Caco-2 (cell line): ENCODE data around the gene SLC22A12. TPM values are rescaled to one million over a fixed set of nuclear protein-coding genes. Genes with fewer than 3 reads are reported as not detected.

Experiments
- BruUV-seq: library from RNA; stranded (reverse); fragments of 400-500 nt; replicated peaks from 2 replicates; lab custom pipeline; 2021; lab: Mats Ljungman, UMichigan
- CTCF ChIA-PET: fragments of 300-600 bp; sonication (Branson Sonifier 250); formaldehyde crosslinking; loops from one replicate; lab custom pipeline; 2022; ENCODE audit warnings: antibody characterized with exemption; lab: Charles Lee
- POLR2A ChIA-PET: fragments of 300-600 bp; sonication (Branson Sonifier 250); formaldehyde crosslinking; loops from one replicate; lab custom pipeline; 2022; ENCODE audit warnings: antibody characterized with exemption; lab: Charles Lee
- DNase-seq, 2 experiments: peaks; one replicate each; pipeline versions ENCODE4 v3.0.0 to v3.0.0-alpha.2; 2020 to 2022
- H3K27me3 ChIP-seq: replicated peaks from 2 replicates; pipeline ENCODE4 v1.6.0; 2011; ENCODE audit warnings: low read length; ENCODE audit not compliant: control insufficient read depth, insufficient read depth
- H3K36me3 ChIP-seq: 2 replicates; pipeline ENCODE4 v1.5.1; 2011; ENCODE audit warnings: low read length; ENCODE audit not compliant: control insufficient read depth, insufficient read depth
- H3K4me1 ChIP-seq: fragments of 250-450 bp; sonication (Bioruptor Pico); 2 replicates; pipeline ENCODE4 v1.5.1; 2020; ENCODE audit warnings: mild to moderate bottlenecking
- H3K4me3 ChIP-seq: 2 replicates; pipeline ENCODE4 v1.5.1; 2011; ENCODE audit warnings: low read depth, mild to moderate bottlenecking, control low read depth, low read length
- H3K9me3 ChIP-seq: fragments of 250-450 bp; sonication (Bioruptor Pico); 2 replicates; pipeline ENCODE4 v1.5.1; 2020; ENCODE audit warnings: mild to moderate bottlenecking, moderate library complexity
- H3K27ac Mint-ChIP-seq: one replicate; pipeline ENCODE4 v1.8.0; 2022; ENCODE audit warnings: mixed read lengths; ENCODE audit not compliant: unreplicated experiment
- H3K27me3 Mint-ChIP-seq: one replicate; pipeline ENCODE4 v1.8.0; 2022; ENCODE audit warnings: mixed read lengths; ENCODE audit not compliant: insufficient read depth, unreplicated experiment
- H3K36me3 Mint-ChIP-seq: one replicate; pipeline ENCODE4 v1.8.0; 2022; ENCODE audit warnings: mild to moderate bottlenecking, mixed read lengths; ENCODE audit not compliant: insufficient read depth, unreplicated experiment
- H3K4me1 Mint-ChIP-seq: one replicate; pipeline ENCODE4 v1.8.0; 2022; ENCODE audit warnings: low read depth, mixed read lengths; ENCODE audit not compliant: unreplicated experiment
- H3K4me3 Mint-ChIP-seq: one replicate; pipeline ENCODE4 v1.8.0; 2022; ENCODE audit warnings: mild to moderate bottlenecking, moderate library complexity, mixed read lengths; ENCODE audit not compliant: unreplicated experiment
- H3K9me3 Mint-ChIP-seq: one replicate; pipeline ENCODE4 v1.8.0; 2022; ENCODE audit warnings: mixed read lengths; ENCODE audit not compliant: unreplicated experiment
- intact Hi-C: fragments of 100-400 bp; cut with micrococcal nuclease; formaldehyde crosslinking; loops from one replicate; pipeline ENCODE4 v1.10.0; 2022; ENCODE audit not compliant: unreplicated experiment
- total RNA-seq: library from RNA; stranded (reverse); gene quantifications from 2 replicates; pipeline ENCODE4 v1.2.3, GENCODE V29; 2022
- TF ChIP-seq, protein P1 (sequence below), 2 experiments: fragments of 200-600 bp in 1 of 2; IDR thresholded peaks; 1 replicate in 1 of 2; 2 replicates in 1 of 2; pipeline versions ENCODE4 v1.5.1 to v1.8.0; 2011 to 2022; ENCODE audit warnings: antibody characterized with exemption in 1 of 2, control low read depth in 1 of 2, inconsistent platforms in 1 of 2, low read depth in 1 of 2, low read length in 1 of 2, mild to moderate bottlenecking in 1 of 2, moderate library complexity in 1 of 2; ENCODE audit not compliant: insufficient read depth in 1 of 2, severe bottlenecking in 1 of 2, unreplicated experiment in 1 of 2

Gene SLC22A12
- total RNA-seq, 1 experiment from 2014 or later = not detected

DNA sequence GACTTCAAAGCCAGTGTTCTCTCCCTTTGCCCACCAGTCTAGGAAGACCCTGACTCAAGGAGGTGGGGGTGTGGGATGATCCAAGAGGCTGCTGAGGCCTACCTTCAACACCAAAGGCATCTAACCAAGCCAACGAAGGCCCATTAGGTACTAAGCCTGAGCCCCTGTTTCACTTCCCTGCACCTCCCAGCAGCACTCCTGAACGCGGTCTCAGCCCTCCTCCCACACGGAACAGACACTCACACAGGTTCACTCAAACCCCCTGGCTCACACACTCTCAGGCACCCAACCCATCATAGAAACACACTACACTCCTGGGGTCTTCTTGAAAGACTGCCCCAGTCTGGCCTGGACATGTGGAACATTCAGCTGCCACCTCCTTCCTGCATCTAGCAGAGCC is 40.7 kb downstream of the SLC22A12 start:
- Histone ChIP-seq H3K9me3 (no peaks in the 10 kb centered on the region), H3K4me3 (no peak overlapping the region), H3K36me3 (no peaks in the 10 kb centered on the region), H3K4me1 (0 out of 2 replicates have a peak, but pooled peaks cover under 1% of the 10 kb centered on the region), H3K27me3 (no peaks in the 10 kb centered on the region)
- H3K9me3 Mint-ChIP-seq = no peaks in the 10 kb centered on the region
- intact Hi-C loops = no loop called here
- H3K36me3 Mint-ChIP-seq = no peaks in the 10 kb centered on the region
- BruUV-seq = no TSS peak
- no peak overlapping the region for H3K27ac Mint-ChIP-seq
- TF ChIP-seq, protein P1, sequence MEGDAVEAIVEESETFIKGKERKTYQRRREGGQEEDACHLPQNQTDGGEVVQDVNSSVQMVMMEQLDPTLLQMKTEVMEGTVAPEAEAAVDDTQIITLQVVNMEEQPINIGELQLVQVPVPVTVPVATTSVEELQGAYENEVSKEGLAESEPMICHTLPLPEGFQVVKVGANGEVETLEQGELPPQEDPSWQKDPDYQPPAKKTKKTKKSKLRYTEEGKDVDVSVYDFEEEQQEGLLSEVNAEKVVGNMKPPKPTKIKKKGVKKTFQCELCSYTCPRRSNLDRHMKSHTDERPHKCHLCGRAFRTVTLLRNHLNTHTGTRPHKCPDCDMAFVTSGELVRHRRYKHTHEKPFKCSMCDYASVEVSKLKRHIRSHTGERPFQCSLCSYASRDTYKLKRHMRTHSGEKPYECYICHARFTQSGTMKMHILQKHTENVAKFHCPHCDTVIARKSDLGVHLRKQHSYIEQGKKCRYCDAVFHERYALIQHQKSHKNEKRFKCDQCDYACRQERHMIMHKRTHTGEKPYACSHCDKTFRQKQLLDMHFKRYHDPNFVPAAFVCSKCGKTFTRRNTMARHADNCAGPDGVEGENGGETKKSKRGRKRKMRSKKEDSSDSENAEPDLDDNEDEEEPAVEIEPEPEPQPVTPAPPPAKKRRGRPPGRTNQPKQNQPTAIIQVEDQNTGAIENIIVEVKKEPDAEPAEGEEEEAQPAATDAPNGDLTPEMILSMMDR (IDR thresholded peaks at IDR 0.05; ENCODE audit: insufficient read depth in 1 of 2, low read depth in 1 of 2, low read length in 1 of 2, severe bottlenecking in 1 of 2, unreplicated experiment in 1 of 2) = no peak
- H3K27me3 Mint-ChIP-seq = no peaks in the 10 kb centered on the region
- no peak for DNase-seq
- no peak overlapping the region for H3K4me3 Mint-ChIP-seq
- POLR2A ChIA-PET = no interaction called here
- H3K4me1 Mint-ChIP-seq = peaks cover 1% of the 10 kb centered on the region
- CTCF ChIA-PET = no interaction called here

DNA sequence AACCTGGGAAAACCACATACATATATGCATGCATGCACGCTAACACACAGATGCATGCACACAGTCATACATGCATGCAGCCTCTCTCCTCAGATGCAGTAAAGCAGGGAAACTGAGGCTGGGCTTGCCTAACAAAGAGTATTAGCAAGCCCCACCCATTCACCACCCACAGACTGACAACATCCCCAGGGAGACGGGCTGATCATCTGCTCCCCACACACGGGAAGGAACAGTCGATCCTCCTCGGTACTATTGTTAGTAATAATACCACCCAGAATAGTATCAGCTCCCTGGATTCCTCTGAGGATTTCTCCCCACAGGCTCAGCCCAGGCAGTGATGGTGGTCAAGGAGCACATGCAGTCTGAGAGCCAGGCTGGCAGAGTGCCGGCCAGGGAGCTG is 41.2 kb downstream of the SLC22A12 start:
- H3K4me3 ChIP-seq = no peak overlapping the region
- no peaks in the 10 kb centered on the region for H3K9me3 ChIP-seq
- H3K4me1 ChIP-seq = no peaks in the 10 kb centered on the region
- ChIA-PET POLR2A (no interaction called here), CTCF (no interaction called here)
- no peaks in the 10 kb centered on the region for H3K27me3 Mint-ChIP-seq
- H3K27me3 ChIP-seq = no peaks in the 10 kb centered on the region
- no TSS peak for BruUV-seq
- H3K4me1 Mint-ChIP-seq = no peaks in the 10 kb centered on the region
- TF ChIP-seq, protein P1 (IDR thresholded peaks at IDR 0.05; ENCODE audit: insufficient read depth in 1 of 2, low read depth in 1 of 2, low read length in 1 of 2, severe bottlenecking in 1 of 2, unreplicated experiment in 1 of 2) = no peak
- DNase-seq = no peak
- intact Hi-C loops = no loop called here
- no peak overlapping the region for H3K4me3 Mint-ChIP-seq
- H3K36me3 Mint-ChIP-seq = no peaks in the 10 kb centered on the region
- no peaks in the 10 kb centered on the region for H3K36me3 ChIP-seq
- no peak overlapping the region for H3K27ac Mint-ChIP-seq
- H3K9me3 Mint-ChIP-seq = no peaks in the 10 kb centered on the region

DNA sequence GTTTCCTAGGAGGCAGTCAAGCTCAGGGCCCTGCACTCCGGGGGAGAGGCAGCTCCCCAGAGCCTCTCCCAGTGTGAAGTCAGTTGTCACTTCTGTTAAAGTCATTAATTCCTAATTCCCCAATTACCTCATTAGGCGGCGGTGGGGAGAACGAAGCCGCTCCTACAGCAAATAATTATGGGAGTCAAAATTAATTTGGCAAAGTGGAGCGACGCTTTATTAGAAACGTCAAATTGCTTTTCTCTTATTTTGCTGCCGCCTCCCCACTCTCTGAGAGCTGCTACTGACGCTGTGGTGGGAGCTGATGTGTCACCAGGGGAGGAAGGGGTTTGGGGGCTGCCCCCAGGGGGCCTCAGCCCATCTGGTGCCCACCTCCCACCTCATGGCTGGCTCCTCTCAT is 41.6 kb downstream of the SLC22A12 start:
- Mint-ChIP-seq H3K9me3 (no peaks in the 10 kb centered on the region), H3K27ac (no peak overlapping the region), H3K27me3 (no peaks in the 10 kb centered on the region), H3K4me3 (no peak overlapping the region), H3K36me3 (no peaks in the 10 kb centered on the region), H3K4me1 (no peaks in the 10 kb centered on the region)
- ChIA-PET CTCF (no interaction called here), POLR2A (no interaction called here)
- Histone ChIP-seq H3K9me3 (no peaks in the 10 kb centered on the region), H3K4me3 (no peak overlapping the region), H3K36me3 (no peaks in the 10 kb centered on the region), H3K4me1 (no peaks in the 10 kb centered on the region), H3K27me3 (no peaks in the 10 kb centered on the region)
- TF ChIP-seq, protein P1 (IDR thresholded peaks at IDR 0.05; ENCODE audit: insufficient read depth in 1 of 2, low read depth in 1 of 2, low read length in 1 of 2, severe bottlenecking in 1 of 2, unreplicated experiment in 1 of 2) = no peak
- intact Hi-C loops = no loop called here
- BruUV-seq = no TSS peak
- no peak for DNase-seq
